ENCODE results near the gene CTDP1.

DNA sequence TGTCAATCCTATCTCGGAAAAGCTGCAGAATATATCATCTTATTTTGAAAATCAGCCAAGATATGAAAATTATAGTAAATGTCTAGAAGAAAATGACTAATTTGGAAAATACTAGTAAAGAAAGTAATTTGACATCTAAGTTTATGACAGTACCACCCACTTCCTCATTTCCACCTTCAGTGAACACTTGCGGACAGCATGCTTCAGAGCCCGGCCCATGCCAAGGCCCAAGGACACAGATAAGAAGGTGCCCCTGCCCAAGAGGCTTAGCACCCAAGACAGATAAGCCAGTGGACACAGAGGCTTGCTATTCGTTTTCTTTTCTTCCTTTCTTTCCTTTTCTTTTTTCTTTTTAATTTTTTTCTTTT lies 113.4 kb downstream of the CTDP1 start:
- TF ChIP-seq, protein P1, sequence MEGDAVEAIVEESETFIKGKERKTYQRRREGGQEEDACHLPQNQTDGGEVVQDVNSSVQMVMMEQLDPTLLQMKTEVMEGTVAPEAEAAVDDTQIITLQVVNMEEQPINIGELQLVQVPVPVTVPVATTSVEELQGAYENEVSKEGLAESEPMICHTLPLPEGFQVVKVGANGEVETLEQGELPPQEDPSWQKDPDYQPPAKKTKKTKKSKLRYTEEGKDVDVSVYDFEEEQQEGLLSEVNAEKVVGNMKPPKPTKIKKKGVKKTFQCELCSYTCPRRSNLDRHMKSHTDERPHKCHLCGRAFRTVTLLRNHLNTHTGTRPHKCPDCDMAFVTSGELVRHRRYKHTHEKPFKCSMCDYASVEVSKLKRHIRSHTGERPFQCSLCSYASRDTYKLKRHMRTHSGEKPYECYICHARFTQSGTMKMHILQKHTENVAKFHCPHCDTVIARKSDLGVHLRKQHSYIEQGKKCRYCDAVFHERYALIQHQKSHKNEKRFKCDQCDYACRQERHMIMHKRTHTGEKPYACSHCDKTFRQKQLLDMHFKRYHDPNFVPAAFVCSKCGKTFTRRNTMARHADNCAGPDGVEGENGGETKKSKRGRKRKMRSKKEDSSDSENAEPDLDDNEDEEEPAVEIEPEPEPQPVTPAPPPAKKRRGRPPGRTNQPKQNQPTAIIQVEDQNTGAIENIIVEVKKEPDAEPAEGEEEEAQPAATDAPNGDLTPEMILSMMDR (IDR thresholded peaks at IDR 0.05; ENCODE audit: low read length): no peak
- no peak for TF ChIP-seq EZH2 (optimal IDR thresholded peaks at IDR 0.05; ENCODE audit: low read depth, low read length)

Measured in MM.1S (cell line).